Measurements from ENCODE around the gene NKD1. TPM values are rescaled to one million over a fixed set of nuclear protein-coding genes. Genes with fewer than 3 reads are reported as not detected.

Gene NKD1
- total RNA-seq, 1 donor from 2014 or later: 43.2 TPM

DNA sequence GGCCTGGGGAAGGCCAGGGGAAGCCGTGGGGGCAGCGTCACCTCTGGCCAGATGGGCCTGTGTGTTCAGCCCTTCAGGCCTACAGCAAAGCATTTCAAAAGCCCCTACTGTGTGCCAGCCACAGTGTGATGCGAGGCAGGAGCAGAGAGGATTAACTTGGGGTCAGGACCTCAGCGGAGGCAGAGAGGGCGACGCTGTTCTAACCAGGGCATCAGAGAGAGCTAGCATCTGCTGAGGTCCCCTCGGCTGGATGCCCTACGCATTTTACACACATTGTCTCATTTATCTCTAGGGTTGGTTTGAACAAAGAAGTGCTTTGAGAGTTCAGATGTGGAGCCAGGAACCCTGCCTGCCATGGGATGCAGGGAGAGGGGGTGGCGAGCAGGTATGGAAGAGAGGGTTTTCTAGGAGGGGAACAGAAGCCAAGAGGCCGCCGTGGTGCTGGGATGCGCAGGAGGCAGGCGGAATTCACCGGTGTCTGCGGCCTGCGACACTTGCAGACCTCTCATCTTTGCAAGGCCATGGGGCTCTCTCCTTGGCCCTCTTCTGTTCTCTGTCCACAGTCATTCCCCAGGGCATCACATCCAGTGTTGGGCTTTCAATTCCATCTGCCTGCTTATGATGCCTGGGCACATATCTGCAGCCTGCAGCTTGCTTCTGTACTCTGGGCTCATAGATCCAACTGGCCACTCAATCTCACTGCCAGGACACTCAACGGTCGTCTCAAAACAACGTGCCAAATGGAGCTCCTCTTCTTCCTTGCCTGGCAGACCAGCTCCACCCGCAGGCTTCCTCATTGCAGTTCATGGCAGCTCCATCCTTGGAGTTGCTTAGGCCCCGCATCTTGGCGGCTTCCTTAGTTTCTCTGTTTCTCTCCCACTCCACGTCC is 8.1 kb upstream of the NKD1 start:
- peak overlapping the region; percentile 61 for H3K27ac Mint-ChIP-seq
- no peaks in the 10 kb centered on the region for H3K36me3 Mint-ChIP-seq
- TF ChIP-seq, protein P1, sequence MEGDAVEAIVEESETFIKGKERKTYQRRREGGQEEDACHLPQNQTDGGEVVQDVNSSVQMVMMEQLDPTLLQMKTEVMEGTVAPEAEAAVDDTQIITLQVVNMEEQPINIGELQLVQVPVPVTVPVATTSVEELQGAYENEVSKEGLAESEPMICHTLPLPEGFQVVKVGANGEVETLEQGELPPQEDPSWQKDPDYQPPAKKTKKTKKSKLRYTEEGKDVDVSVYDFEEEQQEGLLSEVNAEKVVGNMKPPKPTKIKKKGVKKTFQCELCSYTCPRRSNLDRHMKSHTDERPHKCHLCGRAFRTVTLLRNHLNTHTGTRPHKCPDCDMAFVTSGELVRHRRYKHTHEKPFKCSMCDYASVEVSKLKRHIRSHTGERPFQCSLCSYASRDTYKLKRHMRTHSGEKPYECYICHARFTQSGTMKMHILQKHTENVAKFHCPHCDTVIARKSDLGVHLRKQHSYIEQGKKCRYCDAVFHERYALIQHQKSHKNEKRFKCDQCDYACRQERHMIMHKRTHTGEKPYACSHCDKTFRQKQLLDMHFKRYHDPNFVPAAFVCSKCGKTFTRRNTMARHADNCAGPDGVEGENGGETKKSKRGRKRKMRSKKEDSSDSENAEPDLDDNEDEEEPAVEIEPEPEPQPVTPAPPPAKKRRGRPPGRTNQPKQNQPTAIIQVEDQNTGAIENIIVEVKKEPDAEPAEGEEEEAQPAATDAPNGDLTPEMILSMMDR (conservative IDR thresholded peaks at IDR 0.05): peak; percentile 49
- no peak for DNase-seq (ENCODE audit: extremely low spot score, unreplicated experiment)
- H3K4me1 Mint-ChIP-seq (ENCODE audit: unreplicated experiment): peaks cover 15% of the 10 kb centered on the region
- peaks cover 41% of the 10 kb centered on the region for H3K27me3 Mint-ChIP-seq
- no peaks in the 10 kb centered on the region for H3K9me3 Mint-ChIP-seq
- H3K4me3 Mint-ChIP-seq: no peak overlapping the region

DNA sequence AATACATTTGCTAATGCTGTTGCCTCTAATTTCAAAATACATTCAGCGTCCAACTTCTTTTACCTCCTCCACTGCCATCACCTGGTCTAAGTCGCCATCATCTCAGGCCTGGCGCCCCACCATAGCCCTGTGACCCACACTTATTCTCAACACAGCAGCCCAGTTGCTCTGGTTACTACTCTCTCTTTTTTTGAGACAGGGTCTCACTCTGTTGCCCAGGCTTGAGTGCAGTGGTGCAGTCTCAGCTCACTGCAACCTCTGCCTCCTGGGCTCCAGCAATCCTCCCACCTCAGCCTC is 7.5 kb upstream of the NKD1 start:
- H3K4me1 Mint-ChIP-seq (ENCODE audit: unreplicated experiment): peaks cover 16% of the 10 kb centered on the region
- H3K27me3 Mint-ChIP-seq: peaks cover 43% of the 10 kb centered on the region
- TF ChIP-seq, protein P1 (conservative IDR thresholded peaks at IDR 0.05): no peak
- no peak for DNase-seq (ENCODE audit: extremely low spot score, unreplicated experiment)
- H3K36me3 Mint-ChIP-seq: no peaks in the 10 kb centered on the region
- H3K9me3 Mint-ChIP-seq: no peaks in the 10 kb centered on the region
- no peak overlapping the region for H3K27ac Mint-ChIP-seq
- no peak overlapping the region for H3K4me3 Mint-ChIP-seq

DNA sequence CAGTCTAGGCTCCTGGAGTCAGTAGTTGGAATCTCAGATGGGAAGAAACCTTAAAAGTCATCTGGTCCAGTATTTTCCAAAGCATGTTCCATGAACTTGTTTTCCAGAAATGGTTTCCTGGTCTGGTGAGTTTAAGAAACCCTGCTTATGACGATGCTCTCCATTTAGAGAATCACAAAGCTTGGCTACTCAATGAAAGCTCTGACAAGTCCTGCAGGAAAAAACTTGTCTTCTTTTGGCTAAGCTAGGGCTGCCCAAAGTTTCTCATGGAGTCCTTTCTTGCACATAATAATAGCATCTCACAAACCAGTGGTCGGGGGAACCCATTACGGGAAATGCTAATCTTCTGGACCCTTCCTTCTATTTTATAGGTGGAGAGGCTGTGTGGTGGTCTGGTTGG is 5.5 kb upstream of the NKD1 start:
- DNase-seq (ENCODE audit: extremely low spot score, unreplicated experiment): no peak
- TF ChIP-seq, protein P1 (conservative IDR thresholded peaks at IDR 0.05): no peak
- H3K4me1 Mint-ChIP-seq (ENCODE audit: unreplicated experiment): peaks cover 23% of the 10 kb centered on the region
- no peaks in the 10 kb centered on the region for H3K9me3 Mint-ChIP-seq
- no peak overlapping the region for H3K4me3 Mint-ChIP-seq
- no peaks in the 10 kb centered on the region for H3K36me3 Mint-ChIP-seq
- peaks cover 55% of the 10 kb centered on the region for H3K27me3 Mint-ChIP-seq
- H3K27ac Mint-ChIP-seq: no peak overlapping the region

DNA sequence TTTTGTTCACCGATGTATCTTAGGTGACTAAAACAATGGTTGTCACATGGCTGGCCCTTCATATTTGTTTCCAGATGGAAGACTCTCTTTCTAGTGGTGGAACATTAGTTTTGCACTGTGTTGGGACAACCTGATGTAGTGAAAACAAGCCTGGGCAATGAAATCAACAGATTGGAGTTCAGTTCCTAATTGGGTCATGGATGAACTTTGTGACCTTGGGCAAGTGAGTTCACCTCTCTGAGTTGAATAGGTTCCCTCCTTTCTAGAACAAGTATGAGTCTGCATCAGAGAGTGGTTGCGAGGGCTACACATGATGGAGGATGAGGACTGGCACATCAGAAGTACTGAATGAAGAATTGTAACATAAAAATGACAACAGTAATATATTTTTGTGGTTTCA is 2.1 kb upstream of the NKD1 start:
- H3K4me1 Mint-ChIP-seq (ENCODE audit: unreplicated experiment): peaks cover 24% of the 10 kb centered on the region
- DNase-seq (ENCODE audit: extremely low spot score, unreplicated experiment): no peak
- peak overlapping the region; percentile 26 for H3K4me3 Mint-ChIP-seq
- H3K36me3 Mint-ChIP-seq: peaks cover 4% of the 10 kb centered on the region
- no peaks in the 10 kb centered on the region for H3K9me3 Mint-ChIP-seq
- H3K27me3 Mint-ChIP-seq: peaks cover 45% of the 10 kb centered on the region
- H3K27ac Mint-ChIP-seq: no peak overlapping the region
- TF ChIP-seq, protein P1 (conservative IDR thresholded peaks at IDR 0.05): no peak

DNA sequence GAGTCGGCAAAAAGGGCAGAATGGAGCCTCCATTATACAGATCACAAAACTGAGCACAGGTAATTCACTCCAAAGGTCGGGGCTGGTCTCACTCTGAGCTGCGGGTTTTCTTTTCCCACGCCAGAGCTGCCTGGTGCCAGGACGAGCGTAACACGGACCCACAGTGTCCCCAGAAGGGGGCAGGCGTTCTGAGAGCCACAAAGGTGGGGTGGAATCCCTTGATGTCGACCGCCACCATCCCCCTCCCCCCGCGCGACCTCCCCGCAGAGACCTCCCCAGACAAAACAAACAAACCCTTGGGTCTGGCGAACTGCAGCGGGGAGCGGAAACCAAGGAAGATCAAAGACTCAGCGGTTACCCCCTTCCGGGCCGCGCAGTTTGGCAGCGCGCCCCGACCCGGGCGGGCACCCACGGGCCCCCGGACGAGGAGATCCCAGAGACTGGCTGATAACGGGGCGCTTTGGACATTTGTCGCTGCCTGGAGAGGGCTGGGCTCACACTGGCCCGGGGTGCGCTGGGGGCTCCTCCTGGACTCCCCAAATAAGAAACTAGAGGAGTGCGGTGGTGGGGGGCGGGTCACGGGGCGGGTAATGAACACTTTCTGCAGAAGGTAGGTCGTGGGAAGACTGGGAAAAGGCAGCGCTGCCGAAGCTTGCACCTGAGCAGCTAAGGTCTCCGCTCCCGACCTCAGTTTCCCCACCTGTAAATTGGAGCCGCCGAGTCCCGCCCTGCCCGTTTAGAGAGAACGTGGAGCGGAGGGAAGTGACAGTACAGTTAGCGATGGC is 664 bp upstream of the NKD1 start:
- DNase-seq (ENCODE audit: extremely low spot score, unreplicated experiment): no peak
- peaks cover 39% of the 10 kb centered on the region for H3K27me3 Mint-ChIP-seq
- H3K4me3 Mint-ChIP-seq: peak overlapping the region; percentile 91
- TF ChIP-seq, protein P1 (conservative IDR thresholded peaks at IDR 0.05): peak; percentile 50
- peaks cover 5% of the 10 kb centered on the region for H3K36me3 Mint-ChIP-seq
- H3K27ac Mint-ChIP-seq: peak overlapping the region; percentile 72
- H3K4me1 Mint-ChIP-seq (ENCODE audit: unreplicated experiment): peaks cover 24% of the 10 kb centered on the region
- no peaks in the 10 kb centered on the region for H3K9me3 Mint-ChIP-seq

Data from type B pancreatic cell (in vitro differentiated cells).